HS-5 (cell line): ENCODE data around the gene BRD4.
A peak's percentile ranks its signal among the peaks of the same experiment; 100 is the strongest.
"Not testable (repeated sequence)": the region's sequence is repeated elsewhere in the genome, so short reads cannot be mapped to it uniquely, and the experiment has no call there.

Source experiments
- DNase-seq: peaks from one replicate; pipeline ENCODE4 v3.0.0-alpha.2; 2012; ENCODE audit warnings: low read depth

BRD4 gene

DNA sequence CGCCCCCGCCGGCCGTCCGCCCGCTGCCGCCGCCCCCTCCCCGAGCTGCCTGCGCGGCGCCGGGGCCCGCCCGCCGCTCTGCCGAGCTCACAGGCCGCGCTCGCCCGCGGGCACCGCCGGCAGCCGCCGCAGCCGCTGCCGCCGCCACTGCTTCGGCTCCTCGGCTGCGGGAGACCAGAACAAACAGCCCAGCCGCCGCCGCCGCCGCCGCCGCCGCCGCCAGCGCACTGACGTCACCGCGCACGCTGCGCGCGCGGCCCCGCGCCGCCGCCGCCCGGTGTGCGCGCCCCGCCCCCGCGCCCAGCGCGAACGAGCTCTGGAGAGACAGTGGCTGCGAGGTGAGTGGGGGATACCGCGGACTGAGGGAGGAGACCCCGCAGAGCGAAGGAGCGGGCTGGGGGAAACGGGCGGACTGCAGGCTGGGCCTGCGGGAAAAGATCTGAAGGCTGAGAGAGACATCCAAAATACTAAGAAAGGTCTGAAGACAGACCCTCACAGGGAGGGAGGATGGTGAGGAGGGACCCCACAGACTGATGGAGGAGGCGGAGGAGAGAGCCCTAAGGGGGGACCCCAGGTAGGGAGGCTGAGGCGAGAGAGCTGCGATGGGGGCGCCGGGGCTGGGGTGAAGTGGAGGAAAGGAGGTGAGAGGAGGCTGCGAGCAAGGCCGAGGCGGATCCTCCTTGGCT lies at the start of gene BRD4:
Gene BRD4 (minus strand): TSS at position 229 of the 686 bp plus-strand sequence. CDS start 59,440 bp downstream, outside the sequence.
- no peak for DNase-seq

DNA sequence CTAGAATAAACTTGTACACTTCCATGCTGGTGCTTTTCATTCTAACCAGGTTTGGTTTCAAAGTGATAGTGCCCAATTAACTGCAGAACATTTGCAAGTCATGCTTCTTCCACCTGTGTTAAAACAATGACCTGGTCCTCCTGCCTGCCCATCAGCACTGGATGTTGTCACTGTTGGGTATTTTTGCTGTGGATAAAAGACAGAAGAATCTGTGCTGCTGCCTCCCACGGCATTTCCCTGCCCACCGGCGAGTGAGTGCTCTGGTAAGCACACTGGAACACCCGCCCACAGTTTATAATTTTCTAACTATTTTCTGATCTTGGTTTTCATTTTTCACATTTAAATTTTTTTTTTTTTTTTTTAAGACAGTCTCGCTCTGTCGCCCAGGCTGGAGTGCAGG lies 49.5 kb upstream of the BRD4 start:
- no peak for DNase-seq

- DNase-seq: no peak
Observed at GRCh38 chr19:15381429-15381828, 49.1 kb upstream of the BRD4 start.

DNA sequence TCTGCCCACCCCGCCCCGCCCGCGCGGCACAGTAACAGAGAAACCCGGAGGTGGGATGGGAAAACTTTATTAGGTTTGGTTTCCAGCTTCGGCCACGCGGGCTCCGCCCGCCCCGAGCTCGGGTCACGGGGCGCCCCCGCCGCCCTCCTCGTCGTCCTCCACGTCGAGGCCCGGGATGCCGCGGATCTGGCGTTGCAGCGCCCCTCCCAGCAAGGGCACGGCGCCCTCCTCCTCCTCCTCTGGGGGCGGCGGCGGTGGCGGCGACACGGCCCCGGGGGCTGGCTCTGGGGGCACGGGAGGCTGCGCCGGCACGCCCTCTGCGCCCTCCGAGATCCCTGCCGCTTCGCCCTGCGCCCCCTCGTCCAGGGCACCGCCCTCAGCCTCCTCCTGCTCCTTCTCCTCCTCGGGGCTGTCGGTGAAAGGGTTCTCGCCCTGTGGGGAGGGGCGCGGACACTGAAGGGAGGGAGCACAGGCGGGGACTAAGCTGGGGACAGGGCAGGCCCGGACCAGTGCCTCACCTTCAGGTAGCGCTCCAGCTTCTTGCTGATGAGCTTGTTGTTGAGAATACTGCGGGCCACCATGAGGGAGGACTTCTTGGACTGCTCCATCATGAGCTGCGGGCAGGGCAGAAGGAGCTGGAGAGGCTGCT lies 47.8 kb upstream of the BRD4 start:
- peak; percentile 20 for DNase-seq

DNA sequence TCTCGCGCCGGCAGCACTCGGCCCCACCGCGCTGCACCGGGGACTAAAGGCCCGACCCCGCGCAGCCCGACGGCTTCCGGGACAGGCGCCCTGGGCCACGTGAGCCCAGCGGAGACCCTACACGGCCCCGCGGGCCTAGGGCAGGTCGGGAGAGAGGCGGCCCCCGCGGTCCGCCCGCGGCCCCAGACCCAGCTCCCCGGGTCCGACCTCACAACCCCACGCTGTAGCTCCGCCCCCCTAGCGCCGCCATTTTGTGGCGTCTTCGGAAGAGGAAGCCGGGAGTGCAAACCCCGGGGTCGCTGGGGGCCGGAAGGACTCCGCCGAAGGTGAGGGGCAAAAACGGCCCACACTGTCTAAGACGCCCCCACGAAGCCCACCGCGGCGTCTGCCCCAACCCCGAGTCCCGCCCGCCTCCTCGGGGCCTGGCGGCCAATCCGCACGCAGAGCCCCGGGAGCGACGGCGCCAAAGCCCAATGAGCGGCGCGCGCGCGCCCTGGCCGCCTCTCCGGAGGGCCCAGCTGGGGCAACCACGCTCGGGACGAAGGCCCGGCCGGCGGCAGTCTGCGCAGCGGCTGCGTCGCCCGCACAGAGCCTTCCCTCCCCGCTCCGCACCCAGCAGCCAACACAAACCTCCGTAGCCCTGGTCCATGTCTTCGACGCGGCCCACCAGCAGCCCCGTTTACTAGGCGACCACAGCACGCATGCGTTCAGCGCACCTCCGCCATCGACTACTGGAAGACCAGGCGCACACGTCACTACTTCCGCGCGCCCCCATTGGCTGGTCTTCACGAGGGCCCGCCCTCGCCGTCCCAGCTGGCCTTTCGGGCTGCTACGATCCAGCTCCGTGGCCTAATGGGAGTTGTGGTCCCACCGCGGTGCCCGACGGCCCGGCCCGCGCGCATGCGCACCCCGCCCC lies 47.0 kb upstream of the BRD4 start, which contains the start of gene AKAP8:
Gene AKAP8 (minus strand): TSS at position 705 of the 916 bp plus-strand sequence. CDS start 56 bp downstream, at position 649.
- DNase-seq: peak; percentile 93

DNA sequence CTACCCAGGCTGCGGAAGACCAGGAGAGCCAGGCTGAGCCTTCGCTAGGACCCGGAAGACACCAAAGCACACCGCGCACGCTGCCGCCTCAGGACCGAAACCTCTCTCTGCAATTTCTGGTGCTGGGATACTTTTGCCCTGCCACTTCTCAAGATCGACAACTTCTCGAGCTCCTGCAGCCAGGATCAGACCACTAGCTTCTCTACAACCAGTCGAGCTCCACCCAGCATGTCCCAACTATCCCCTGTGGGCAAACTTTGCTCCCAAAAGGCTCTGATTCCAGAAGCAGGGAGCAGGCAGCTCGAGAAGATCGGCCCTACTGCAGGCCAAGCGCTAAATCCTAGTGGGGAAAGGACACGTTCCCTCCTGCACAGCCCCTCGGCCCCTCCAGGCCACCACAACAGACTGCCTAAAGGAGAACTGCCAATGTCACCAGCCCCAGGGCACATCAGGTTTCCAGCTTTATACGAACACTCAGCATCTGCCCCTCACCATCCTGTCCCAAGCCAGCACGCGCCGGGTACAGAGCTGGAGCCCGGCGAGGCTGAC lies 46.3 kb upstream of the BRD4 start:
- DNase-seq: peak; percentile 15

DNA sequence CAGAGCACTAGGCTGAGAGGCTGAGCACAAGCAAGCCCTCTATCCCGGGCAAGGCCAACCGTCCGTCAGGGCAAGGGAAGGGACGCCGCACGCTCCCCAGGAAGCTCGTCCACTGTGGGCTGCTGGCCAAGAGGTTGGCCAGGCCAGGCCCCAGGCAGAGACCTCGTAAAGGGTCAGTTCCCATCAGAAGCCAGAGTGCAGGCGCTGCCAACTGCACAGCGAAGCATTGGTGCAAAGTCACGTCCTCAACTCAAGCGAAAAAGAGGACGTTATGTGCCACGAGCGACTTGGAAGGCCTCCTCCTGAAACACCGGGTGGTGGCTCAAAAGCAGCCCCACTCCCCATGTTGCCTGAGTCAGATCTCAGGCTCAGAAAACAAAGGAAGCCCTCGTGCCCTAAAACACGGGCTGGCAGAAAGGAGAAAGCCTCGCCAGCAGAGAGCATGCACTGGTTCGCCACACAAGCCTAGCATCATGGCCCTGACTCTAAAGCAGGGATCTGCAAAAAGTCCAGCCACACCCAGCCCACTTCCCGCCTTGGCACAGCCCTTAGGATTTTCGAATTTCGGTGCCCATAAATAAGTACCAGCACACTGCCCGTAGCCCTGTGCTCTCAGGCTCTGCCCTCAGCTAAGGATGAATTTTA lies 42.6 kb upstream of the BRD4 start:
- no peak for DNase-seq

GRCh38 chr19:15374105-15374651 lies 41.8 kb upstream of the BRD4 start:
- DNase-seq: no peak

DNA sequence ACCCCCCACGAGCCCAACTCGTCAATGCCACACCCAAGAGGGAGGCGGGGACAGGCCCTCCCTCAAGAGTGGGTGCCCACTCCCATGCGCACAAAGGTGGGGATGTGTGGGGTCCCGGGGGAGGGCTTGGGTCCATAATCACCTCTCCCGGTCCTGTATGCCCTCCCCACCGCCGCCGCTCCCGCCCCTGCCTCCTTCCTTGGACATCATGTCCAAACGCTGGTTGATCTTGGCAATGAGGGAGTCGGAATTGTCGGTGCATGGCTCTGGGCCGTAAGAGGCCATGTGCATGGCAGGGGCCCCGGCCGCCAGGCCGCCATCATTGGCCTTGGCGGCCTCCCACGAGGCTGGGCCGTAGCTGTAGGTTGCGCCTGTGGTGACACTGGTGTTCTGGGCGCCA lies 41.3 kb upstream of the BRD4 start:
- no peak for DNase-seq

DNA sequence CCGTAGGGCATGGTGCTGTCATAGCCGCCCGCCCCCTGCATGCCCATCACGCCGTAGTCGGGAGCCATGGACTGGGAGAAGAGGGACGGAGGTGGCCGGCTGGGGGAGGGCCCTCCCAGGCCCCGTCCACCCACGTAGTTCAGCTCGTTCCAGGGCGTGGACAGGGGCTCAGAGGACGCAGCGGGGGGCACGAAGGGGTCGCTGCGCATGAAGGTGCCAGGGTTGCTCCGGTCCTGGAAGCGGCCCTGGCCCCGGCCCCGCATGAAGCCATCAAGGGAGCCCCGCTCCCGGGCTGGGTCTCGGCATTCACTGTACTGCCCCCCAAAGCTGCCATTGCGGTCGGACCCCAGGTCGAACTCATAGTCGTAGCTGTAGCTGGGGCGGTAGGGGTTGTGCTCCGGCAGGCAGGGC lies 40.6 kb upstream of the BRD4 start:
- DNase-seq: no peak

DNA sequence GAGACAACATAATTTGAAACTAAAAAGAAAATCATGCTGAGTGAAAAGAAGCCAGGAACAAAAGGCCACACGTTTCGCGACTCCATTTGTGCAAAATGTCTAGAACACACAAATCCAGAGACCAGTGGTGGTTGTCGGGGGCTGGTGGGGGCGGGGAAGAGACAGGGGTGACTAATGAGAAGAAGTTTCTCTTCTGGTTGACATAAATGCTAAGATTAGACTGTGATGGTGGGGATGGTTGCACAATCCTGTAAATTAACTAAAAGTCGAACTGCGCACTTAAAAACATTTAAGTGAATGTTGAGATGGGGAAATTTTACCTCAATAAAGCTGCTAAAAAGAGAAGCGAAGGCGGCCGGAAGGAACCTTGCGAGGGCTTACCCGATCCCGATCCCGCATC lies 40.1 kb upstream of the BRD4 start:
- DNase-seq: no peak

GRCh38 chr19:15371786-15372380 lies 39.5 kb upstream of the BRD4 start:
- no peak for DNase-seq

DNA sequence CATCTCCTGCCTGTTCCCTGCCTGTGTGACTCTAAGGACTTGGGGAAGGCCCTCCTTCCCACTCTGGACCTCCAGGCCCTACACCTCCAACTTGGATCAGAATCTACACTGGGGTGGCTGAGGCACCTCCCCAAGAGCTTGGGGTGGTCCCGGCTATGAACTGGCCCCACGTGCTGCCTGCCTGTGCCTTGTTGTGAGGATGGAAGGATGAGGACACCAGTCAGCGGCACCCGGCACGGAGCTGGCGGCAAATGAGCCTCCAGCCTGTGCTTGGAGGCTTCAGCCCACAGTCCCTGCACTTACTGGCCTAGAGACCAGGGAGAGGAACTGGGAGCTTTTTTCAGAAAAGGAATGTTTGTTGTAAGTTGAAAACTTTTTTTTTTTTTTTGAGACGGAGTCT lies 38.8 kb upstream of the BRD4 start:
- DNase-seq: no peak

GRCh38 chr19:15369594-15369891 lies 37.2 kb upstream of the BRD4 start:
- no peak for DNase-seq

DNA sequence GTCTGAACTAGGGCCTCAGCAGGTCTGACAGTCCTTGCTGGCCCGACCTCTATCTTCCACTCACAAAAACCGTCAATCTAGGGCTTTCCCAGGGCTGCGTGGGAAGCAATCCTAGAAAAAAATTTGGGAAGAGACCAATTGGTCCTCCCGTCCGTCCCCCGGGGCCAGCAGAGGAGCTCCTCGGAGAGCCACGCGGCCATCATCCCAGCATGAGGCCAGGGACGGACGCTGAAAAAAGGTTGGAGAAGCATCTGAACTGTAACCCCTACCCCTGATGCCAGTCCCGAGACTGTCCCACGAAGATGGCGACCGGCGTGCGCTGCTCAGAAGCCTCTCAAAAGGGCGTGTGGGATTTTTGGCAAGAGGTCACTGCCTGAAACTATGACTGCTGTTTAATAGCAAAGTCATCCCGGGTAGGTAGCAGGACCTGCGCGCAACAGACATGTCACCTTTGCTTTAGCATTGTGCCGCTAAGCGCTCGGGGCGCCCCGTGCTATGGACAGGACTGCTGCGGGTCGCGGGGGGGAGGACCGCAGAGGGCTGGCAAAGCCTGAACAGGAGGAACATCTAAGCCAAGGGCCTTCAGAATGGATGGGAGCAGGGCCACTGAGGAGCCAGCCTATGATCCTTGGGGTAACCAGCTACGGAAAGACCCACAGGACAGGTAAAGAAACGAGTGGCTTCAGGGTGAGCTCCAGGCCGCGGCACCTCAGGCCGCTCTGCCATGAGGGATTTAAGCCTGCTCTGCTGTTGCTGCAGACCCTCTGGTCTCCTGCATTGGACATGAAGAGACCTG lies 36.7 kb upstream of the BRD4 start:
- DNase-seq: no peak

- DNase-seq: no peak
Observed at GRCh38 chr19:15368051-15368632, 35.8 kb upstream of the BRD4 start.

DNA sequence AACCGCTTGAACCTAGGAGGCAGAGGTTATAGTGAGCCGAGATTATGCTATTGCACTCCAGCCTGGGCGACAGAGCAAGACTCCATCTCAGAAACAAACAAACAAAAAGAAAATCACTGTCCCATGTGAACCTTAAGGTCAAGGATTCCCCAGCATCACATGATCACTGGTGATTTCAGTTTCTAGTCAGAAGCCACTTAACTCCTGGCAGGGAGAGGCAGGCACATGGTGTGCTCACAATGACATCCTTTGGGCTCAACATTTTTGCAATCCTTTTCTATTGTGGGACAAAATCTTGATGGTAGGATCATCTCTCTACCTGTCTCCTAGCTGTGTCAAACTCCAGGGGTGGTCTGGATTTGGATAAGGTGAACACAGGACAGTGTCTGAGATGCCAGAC lies 35.1 kb upstream of the BRD4 start:
- no peak for DNase-seq

DNA sequence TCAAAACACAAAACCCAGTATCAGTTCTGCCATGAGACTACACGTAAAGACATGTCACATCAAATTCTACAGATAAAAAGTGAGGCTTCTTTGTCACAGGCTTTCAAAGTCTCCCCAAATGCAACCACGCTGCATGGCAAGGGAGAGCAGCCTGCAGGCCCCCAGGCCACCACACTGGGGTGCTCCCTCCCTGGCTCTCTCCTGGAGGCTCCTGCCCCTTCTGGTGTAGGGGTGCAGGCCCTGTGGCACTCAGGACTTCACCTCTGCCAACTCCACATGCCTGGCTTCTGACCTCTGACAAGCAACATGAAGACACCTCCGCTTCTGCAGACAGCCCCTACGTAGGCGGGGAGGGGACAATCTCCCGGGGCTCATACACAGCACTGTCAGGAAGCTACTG lies 32.9 kb upstream of the BRD4 start:
- no peak for DNase-seq

- DNase-seq: not testable (repeated sequence)
Observed at GRCh38 chr19:15363791-15364190, 31.5 kb upstream of the BRD4 start.

- DNase-seq: not testable (repeated sequence)
Observed at GRCh38 chr19:15363048-15363447, 30.7 kb upstream of the BRD4 start.
